WTC11 (cell line): ENCODE measurements around the gene KRT222. TPM values are rescaled to one million over a fixed set of nuclear protein-coding genes. Genes with fewer than 3 reads are reported as not detected.

Experiments
- ATAC-seq: fragments of 200-7000 bp; cut with Tn5 transposase; 2 replicates; pipeline ENCODE4 v1.10.0; 2021; ENCODE audit warnings: mild to moderate bottlenecking, moderate library complexity
- CTCF ChIA-PET: fragments of 300-600 bp; sonication (Branson Sonifier 250); formaldehyde crosslinking; loops from one replicate; lab custom pipeline; 2021; ENCODE audit warnings: antibody characterized with exemption; lab: Charles Lee
- POLR2A ChIA-PET: fragments of 350-600 bp; sonication (Branson Sonifier 250); formaldehyde crosslinking; loops from one replicate; lab custom pipeline; 2021; ENCODE audit warnings: antibody characterized with exemption; lab: Charles Lee
- DNase-seq: peaks from one replicate; pipeline ENCODE4 v3.0.0; 2021; ENCODE audit warnings: low spot score
- H3K27ac Mint-ChIP-seq: 2 replicates; pipeline ENCODE4 v1.8.0; 2021; ENCODE audit warnings: mixed read lengths
- H3K27me3 Mint-ChIP-seq: 2 replicates; pipeline ENCODE4 v1.8.0; 2021; ENCODE audit warnings: low read depth, mild to moderate bottlenecking, moderate library complexity, mixed read lengths
- H3K36me3 Mint-ChIP-seq: 2 replicates; pipeline ENCODE4 v1.8.0; 2021; ENCODE audit warnings: mixed read lengths
- H3K4me1 Mint-ChIP-seq: 2 replicates; pipeline ENCODE4 v1.8.0; 2022; ENCODE audit warnings: mixed read lengths
- H3K4me3 Mint-ChIP-seq: 2 replicates; pipeline ENCODE4 v1.8.0; 2021; ENCODE audit warnings: mild to moderate bottlenecking, moderate library complexity, mixed read lengths
- H3K9me3 Mint-ChIP-seq: 2 replicates; pipeline ENCODE4 v1.8.0; 2021; ENCODE audit warnings: mixed read lengths
- CREM ChIP-seq: sonication (generic); formaldehyde crosslinking; IDR thresholded peaks from 2 replicates; pipeline ENCODE4 v1.8.1; 2022; ENCODE audit warnings: mild to moderate bottlenecking, missing genetic modification reagents, moderate library complexity
- ELF4 ChIP-seq: sonication (generic); formaldehyde crosslinking; IDR thresholded peaks from 2 replicates; pipeline ENCODE4 v1.8.1; 2022; ENCODE audit warnings: low read depth, mild to moderate bottlenecking, moderate library complexity, missing genetic modification reagents
- ESRRA ChIP-seq: sonication (generic); formaldehyde crosslinking; IDR thresholded peaks from 2 replicates; pipeline ENCODE4 v1.8.1; 2022; ENCODE audit warnings: mild to moderate bottlenecking, missing genetic modification reagents, borderline replicate concordance
- FOXP1 ChIP-seq: sonication (generic); formaldehyde crosslinking; IDR thresholded peaks from 2 replicates; pipeline ENCODE4 v1.8.0; 2022; ENCODE audit warnings: missing genetic modification reagents, mild to moderate bottlenecking, moderate library complexity, borderline replicate concordance
- JUN ChIP-seq: sonication (generic); formaldehyde crosslinking; IDR thresholded peaks from 2 replicates; pipeline ENCODE4 v1.8.0; 2023; ENCODE audit warnings: mild to moderate bottlenecking, missing genetic modification reagents
- KAT7 ChIP-seq: sonication (generic); formaldehyde crosslinking; IDR thresholded peaks from 2 replicates; pipeline ENCODE4 v1.8.1; 2023; ENCODE audit warnings: missing genetic modification reagents, mild to moderate bottlenecking, borderline replicate concordance
- MYBL2 ChIP-seq: sonication (generic); formaldehyde crosslinking; IDR thresholded peaks from 2 replicates; pipeline ENCODE4 v1.8.1; 2023; ENCODE audit warnings: mild to moderate bottlenecking, moderate library complexity, missing genetic modification reagents
- PRRX2 ChIP-seq: fragments of 250-450 bp; sonication (Bioruptor Pico); IDR thresholded peaks from 2 replicates; pipeline ENCODE4 v1.8.0; 2021; ENCODE audit warnings: mild to moderate bottlenecking
- RELA ChIP-seq: sonication (generic); formaldehyde crosslinking; IDR thresholded peaks from 2 replicates; pipeline ENCODE4 v1.8.1; 2022; ENCODE audit warnings: missing genetic modification reagents, mild to moderate bottlenecking, borderline replicate concordance
- SMAD3 ChIP-seq: sonication (generic); formaldehyde crosslinking; IDR thresholded peaks from 2 replicates; pipeline ENCODE4 v1.8.0; 2022; ENCODE audit warnings: missing genetic modification reagents, mild to moderate bottlenecking, borderline replicate concordance
- TEAD1 ChIP-seq: sonication (generic); formaldehyde crosslinking; IDR thresholded peaks from 2 replicates; pipeline ENCODE4 v1.8.0; 2022; ENCODE audit warnings: mild to moderate bottlenecking, missing genetic modification reagents
- TP53 ChIP-seq: sonication (generic); formaldehyde crosslinking; IDR thresholded peaks from 2 replicates; pipeline ENCODE4 v1.8.1; 2023; ENCODE audit warnings: mild to moderate bottlenecking, missing genetic modification reagents
- USF2 ChIP-seq: sonication (generic); formaldehyde crosslinking; IDR thresholded peaks from 2 replicates; pipeline ENCODE4 v1.8.1; 2023; ENCODE audit warnings: mild to moderate bottlenecking, missing genetic modification reagents, moderate library complexity
- ZBTB43 ChIP-seq: sonication (generic); formaldehyde crosslinking; IDR thresholded peaks from 2 replicates; pipeline ENCODE4 v1.8.1; 2023; ENCODE audit warnings: mild to moderate bottlenecking, missing genetic modification reagents
- ZNF416 ChIP-seq: fragments of 250-450 bp; sonication (Bioruptor Pico); IDR thresholded peaks from 2 replicates; pipeline ENCODE4 v1.9.0; 2021; ENCODE audit warnings: mild to moderate bottlenecking, inconsistent platforms
- total RNA-seq: library from RNA; stranded (reverse); gene quantifications from 3 replicates; pipeline ENCODE4 v1.2.3, GENCODE V29; 2021
- TF ChIP-seq, protein P1 (sequence below): sonication (generic); formaldehyde crosslinking; IDR thresholded peaks from 2 replicates; pipeline ENCODE4 v1.8.1; 2023; ENCODE audit warnings: mild to moderate bottlenecking, moderate library complexity, missing genetic modification reagents
- TF ChIP-seq, protein P2 (sequence below): sonication (generic); formaldehyde crosslinking; IDR thresholded peaks from 2 replicates; pipeline ENCODE4 v1.8.1; 2022; ENCODE audit warnings: mild to moderate bottlenecking, missing genetic modification reagents, moderate library complexity, borderline replicate concordance
- TF ChIP-seq, protein P3 (sequence below): sonication (generic); formaldehyde crosslinking; IDR thresholded peaks from 2 replicates; pipeline ENCODE4 v1.8.0; 2022; ENCODE audit warnings: mild to moderate bottlenecking, missing genetic modification reagents
- TF ChIP-seq, protein P4 (sequence below): sonication (generic); formaldehyde crosslinking; IDR thresholded peaks from 2 replicates; pipeline ENCODE4 v1.8.0; 2023; ENCODE audit warnings: missing genetic modification reagents, mild to moderate bottlenecking, borderline replicate concordance

Gene KRT222
- total RNA-seq, 1 experiment from 2014 or later: 0.09 TPM

- Mint-ChIP-seq H3K27ac (peak overlapping the region; percentile 99), H3K4me1 (peaks cover 14% of the 10 kb centered on the region), H3K27me3 (peaks cover 6% of the 10 kb centered on the region; the same call in 1 of the 2 replicates), H3K4me3 (peak overlapping the region; percentile 90), H3K36me3 (peaks cover 13% of the 10 kb centered on the region), H3K9me3 (no peaks in the 10 kb centered on the region)
- ATAC-seq (peak; percentile 27), DNase-seq (no peak)
- TF ChIP-seq RELA (CRISPR knock-in tag) (no peak), ESRRA (0 out of 2 replicates have a peak, but pooled peaks have one; percentile 2), USF2 (CRISPR knock-in tag) (no peak), TP53 (CRISPR knock-in tag) (no peak), FOXP1 (CRISPR knock-in tag) (0 out of 2 replicates have a peak, but pooled peaks have one; percentile 49)
- ChIA-PET CTCF (interaction anchor here (1.5 to 3.7 kb wide), 2 partner anchors 29 to 32 kb away, joined by 7 to 26 read pairs; no protein-coding TSS in a partner anchor), POLR2A (interaction anchor here (1.1 kb wide), 1 partner anchor 11 kb away, joined by 3 read pairs; no protein-coding TSS in a partner anchor)
Observed at GRCh38 chr17:40648384-40648968, 16.5 kb downstream of the KRT222 start.

DNA sequence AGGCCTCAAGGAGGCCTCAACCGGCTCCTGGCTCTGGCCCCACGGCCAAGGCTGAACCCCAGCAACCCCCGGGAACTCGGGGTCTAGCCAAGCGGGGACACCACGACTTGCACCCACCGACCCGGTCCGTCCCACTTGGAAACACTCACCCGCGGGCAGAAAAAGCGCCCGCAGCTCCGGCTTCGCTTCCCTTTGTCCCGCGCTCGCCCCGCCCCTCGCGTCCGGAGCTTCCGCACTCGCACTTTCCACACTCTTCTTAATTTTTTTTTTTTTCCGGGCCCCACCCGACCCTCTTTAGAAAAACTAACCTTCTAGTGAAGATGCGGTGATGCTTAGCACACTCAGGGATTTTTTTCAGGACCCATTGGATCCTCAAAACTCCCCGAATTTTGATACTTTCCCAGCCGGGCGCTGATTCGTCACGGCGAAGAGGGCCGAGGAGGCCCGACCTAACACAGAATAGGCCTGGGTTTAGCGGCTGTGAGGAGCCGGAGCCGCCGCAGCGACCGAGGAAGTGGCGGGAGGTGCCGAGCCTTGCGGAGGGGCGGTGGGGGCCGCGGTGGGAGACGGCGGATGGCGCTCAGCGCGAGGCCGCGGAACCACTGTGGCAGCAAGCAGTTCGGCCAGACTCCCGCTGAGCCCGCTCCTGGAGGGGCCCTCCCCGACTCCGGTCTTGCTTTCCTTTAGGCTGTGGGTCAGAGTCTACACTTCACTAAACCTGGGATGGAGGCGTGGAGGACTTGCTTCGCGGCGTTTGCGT is 17.2 kb downstream of the KRT222 start, which contains the start of gene SMARCE1:
SMARCE1 (minus strand) TSS at position 195 of the 760 bp plus-strand sequence. CDS start 2,016 bp downstream, outside the sequence.
- POLR2A ChIA-PET: interaction anchor here (0.5 to 1.1 kb wide), 2 partner anchors 12 to 889 kb away, joined by 3 read pairs; no protein-coding TSS in a partner anchor
- DNase-seq (peak; percentile 77), ATAC-seq (peak; percentile 86)
- Mint-ChIP-seq H3K27me3 (peaks cover 6% of the 10 kb centered on the region; the same call in 1 of the 2 replicates), H3K36me3 (peaks cover 18% of the 10 kb centered on the region), H3K4me3 (peak within 1 kb of the TSS; percentile 90), H3K4me1 (peaks cover 14% of the 10 kb centered on the region), H3K9me3 (no peaks in the 10 kb centered on the region), H3K27ac (peak within 1 kb of the TSS; percentile 99)
- CTCF ChIA-PET: interaction anchor here (1.5 to 3.7 kb wide), 3 partner anchors 28 to 32 kb away, joined by 7 to 26 read pairs (median 15); no protein-coding TSS in a partner anchor
- TF ChIP-seq CREM (no peak), ELF4 (0 out of 2 replicates have a peak, but pooled peaks have one; percentile 22), ZNF416 (CRISPR knock-in tag) (no peak), JUN (0 out of 2 replicates have a peak, but pooled peaks have one; percentile 32), RELA (CRISPR knock-in tag) (no peak), MYBL2 (CRISPR knock-in tag) (peak; percentile 47; the same call in 1 of the 2 replicates), PRRX2 (CRISPR knock-in tag) (no peak), ZBTB43 (0 out of 2 replicates have a peak, but pooled peaks have one; percentile 32), ESRRA (0 out of 2 replicates have a peak, but pooled peaks have one; percentile 8), FOXP1 (CRISPR knock-in tag) (peak; percentile 82), SMAD3 (CRISPR knock-in tag) (peak; percentile 79; the same call in 1 of the 2 replicates), USF2 (CRISPR knock-in tag) (no peak), TEAD1 (CRISPR knock-in tag) (no peak), KAT7 (CRISPR knock-in tag) (0 out of 2 replicates have a peak, but pooled peaks have one; percentile 6)
- TF ChIP-seq, protein P1, sequence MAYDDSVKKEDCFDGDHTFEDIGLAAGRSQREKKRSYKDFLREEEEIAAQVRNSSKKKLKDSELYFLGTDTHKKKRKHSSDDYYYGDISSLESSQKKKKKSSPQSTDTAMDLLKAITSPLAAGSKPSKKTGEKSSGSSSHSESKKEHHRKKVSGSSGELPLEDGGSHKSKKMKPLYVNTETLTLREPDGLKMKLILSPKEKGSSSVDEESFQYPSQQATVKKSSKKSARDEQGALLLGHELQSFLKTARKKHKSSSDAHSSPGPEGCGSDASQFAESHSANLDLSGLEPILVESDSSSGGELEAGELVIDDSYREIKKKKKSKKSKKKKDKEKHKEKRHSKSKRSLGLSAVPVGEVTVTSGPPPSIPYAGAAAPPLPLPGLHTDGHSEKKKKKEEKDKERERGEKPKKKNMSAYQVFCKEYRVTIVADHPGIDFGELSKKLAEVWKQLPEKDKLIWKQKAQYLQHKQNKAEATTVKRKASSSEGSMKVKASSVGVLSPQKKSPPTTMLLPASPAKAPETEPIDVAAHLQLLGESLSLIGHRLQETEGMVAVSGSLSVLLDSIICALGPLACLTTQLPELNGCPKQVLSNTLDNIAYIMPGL (CRISPR knock-in tag): peak; percentile 73; the same call in 1 of the 2 replicates
- TF ChIP-seq, protein P2, sequence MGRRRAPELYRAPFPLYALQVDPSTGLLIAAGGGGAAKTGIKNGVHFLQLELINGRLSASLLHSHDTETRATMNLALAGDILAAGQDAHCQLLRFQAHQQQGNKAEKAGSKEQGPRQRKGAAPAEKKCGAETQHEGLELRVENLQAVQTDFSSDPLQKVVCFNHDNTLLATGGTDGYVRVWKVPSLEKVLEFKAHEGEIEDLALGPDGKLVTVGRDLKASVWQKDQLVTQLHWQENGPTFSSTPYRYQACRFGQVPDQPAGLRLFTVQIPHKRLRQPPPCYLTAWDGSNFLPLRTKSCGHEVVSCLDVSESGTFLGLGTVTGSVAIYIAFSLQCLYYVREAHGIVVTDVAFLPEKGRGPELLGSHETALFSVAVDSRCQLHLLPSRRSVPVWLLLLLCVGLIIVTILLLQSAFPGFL (CRISPR knock-in tag): no peak
- TF ChIP-seq, protein P3, sequence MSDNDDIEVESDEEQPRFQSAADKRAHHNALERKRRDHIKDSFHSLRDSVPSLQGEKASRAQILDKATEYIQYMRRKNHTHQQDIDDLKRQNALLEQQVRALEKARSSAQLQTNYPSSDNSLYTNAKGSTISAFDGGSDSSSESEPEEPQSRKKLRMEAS (CRISPR knock-in tag): peak; percentile 52; the same call in 1 of the 2 replicates
- TF ChIP-seq, protein P4, sequence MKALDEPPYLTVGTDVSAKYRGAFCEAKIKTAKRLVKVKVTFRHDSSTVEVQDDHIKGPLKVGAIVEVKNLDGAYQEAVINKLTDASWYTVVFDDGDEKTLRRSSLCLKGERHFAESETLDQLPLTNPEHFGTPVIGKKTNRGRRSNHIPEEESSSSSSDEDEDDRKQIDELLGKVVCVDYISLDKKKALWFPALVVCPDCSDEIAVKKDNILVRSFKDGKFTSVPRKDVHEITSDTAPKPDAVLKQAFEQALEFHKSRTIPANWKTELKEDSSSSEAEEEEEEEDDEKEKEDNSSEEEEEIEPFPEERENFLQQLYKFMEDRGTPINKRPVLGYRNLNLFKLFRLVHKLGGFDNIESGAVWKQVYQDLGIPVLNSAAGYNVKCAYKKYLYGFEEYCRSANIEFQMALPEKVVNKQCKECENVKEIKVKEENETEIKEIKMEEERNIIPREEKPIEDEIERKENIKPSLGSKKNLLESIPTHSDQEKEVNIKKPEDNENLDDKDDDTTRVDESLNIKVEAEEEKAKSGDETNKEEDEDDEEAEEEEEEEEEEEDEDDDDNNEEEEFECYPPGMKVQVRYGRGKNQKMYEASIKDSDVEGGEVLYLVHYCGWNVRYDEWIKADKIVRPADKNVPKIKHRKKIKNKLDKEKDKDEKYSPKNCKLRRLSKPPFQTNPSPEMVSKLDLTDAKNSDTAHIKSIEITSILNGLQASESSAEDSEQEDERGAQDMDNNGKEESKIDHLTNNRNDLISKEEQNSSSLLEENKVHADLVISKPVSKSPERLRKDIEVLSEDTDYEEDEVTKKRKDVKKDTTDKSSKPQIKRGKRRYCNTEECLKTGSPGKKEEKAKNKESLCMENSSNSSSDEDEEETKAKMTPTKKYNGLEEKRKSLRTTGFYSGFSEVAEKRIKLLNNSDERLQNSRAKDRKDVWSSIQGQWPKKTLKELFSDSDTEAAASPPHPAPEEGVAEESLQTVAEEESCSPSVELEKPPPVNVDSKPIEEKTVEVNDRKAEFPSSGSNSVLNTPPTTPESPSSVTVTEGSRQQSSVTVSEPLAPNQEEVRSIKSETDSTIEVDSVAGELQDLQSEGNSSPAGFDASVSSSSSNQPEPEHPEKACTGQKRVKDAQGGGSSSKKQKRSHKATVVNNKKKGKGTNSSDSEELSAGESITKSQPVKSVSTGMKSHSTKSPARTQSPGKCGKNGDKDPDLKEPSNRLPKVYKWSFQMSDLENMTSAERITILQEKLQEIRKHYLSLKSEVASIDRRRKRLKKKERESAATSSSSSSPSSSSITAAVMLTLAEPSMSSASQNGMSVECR (CRISPR knock-in tag): 0 out of 2 replicates have a peak, but pooled peaks have one; percentile 44
